ENCODE results near the gene WDR55. TPM values are rescaled to one million over a fixed set of nuclear protein-coding genes. Genes with fewer than 3 reads are reported as not detected.
"Not testable (repeated sequence)": the region's sequence is repeated elsewhere in the genome, so short reads cannot be mapped to it uniquely, and the experiment has no call there.

WDR55 gene, protein sequence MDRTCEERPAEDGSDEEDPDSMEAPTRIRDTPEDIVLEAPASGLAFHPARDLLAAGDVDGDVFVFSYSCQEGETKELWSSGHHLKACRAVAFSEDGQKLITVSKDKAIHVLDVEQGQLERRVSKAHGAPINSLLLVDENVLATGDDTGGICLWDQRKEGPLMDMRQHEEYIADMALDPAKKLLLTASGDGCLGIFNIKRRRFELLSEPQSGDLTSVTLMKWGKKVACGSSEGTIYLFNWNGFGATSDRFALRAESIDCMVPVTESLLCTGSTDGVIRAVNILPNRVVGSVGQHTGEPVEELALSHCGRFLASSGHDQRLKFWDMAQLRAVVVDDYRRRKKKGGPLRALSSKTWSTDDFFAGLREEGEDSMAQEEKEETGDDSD
- 47.5 TPM for total RNA-seq
- 10 to 100 TPM; 17.6 to 25.3 (median 19.9) TPM for polyA plus RNA-seq

DNA sequence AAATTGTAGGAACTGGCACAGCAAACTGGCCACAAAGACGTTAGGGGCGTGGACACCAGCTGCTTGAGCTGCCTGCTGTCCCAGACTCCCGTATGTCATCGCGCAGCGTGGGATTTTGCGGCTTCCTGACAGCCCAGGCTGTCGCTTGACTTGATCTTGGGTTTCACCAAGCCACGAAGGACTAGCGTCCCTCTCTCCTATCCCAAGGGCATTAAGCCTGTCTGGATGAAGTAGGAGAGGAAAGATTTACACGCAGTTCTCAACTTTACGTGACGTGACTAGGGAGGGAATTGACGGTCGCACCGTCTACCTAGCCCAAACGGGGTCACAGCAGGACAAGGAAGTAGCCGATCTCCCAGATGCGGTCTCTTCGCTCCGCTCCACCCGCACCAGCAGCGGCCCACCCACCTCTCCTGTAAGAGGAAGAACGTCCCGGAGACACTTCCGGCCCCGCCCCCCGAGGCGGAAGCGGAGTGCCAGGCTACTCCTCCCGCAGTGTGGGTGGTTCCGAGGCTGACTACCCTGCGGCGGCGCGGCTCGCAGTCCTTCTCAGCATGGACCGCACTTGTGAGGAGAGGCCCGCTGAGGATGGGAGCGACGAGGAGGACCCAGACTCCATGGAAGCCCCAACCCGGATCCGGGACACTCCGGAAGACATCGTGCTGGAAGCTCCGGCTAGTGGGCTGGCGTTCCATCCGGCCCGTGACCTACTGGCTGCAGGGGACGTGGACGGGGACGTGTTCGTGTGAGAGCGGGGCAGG lies at the start of gene WDR55:
Gene WDR55 (plus strand): TSS at position 546 of the 761 bp plus-strand sequence. CDS start 9 bp downstream, at position 555.
- peak within 1 kb of the TSS; percentile 96 to 99 (median 97) for H3K27ac Mint-ChIP-seq
- H3K4me1 Mint-ChIP-seq = peaks cover 5 to 47% (median 25%) of the 10 kb centered on the region in 4 donors
- no peaks in the 10 kb centered on the region for H3K27me3 Mint-ChIP-seq
- Histone ChIP-seq H3K9me3 (ENCODE audit: control insufficient read depth in 2 of 2, low read length in 2 of 2) (no peaks in the 10 kb centered on the region), H3K4me3 (ENCODE audit: low read depth, low read length) (peak within 1 kb of the TSS; percentile 98), H3K27me3 (ENCODE audit: control insufficient read depth, insufficient read depth, low read length) (no peaks in the 10 kb centered on the region), H3K4me1 (ENCODE audit: control insufficient read depth, insufficient read depth, low read length, poor library complexity, severe bottlenecking) (peaks cover 30% of the 10 kb centered on the region), H3K27ac (ENCODE audit: insufficient read depth, low read length, poor library complexity, severe bottlenecking) (peak within 1 kb of the TSS; percentile 97), H3K36me3 (ENCODE audit: control insufficient read depth, insufficient read depth, low read length) (peaks cover 57% of the 10 kb centered on the region)
- H3K36me3 Mint-ChIP-seq = peaks cover 50% of the 10 kb centered on the region
- ATAC-seq (ENCODE audit: low read depth in 2 of 2) (peak; percentile 95 to 97), DNase-seq (peak; percentile 92 to 97 (median 96))
- peak within 1 kb of the TSS; percentile 97 to 99 (median 98) for H3K4me3 Mint-ChIP-seq
- peaks cover 0 to 2% (median 0%) of the 10 kb centered on the region in 7 donors for H3K9me3 Mint-ChIP-seq

DNA sequence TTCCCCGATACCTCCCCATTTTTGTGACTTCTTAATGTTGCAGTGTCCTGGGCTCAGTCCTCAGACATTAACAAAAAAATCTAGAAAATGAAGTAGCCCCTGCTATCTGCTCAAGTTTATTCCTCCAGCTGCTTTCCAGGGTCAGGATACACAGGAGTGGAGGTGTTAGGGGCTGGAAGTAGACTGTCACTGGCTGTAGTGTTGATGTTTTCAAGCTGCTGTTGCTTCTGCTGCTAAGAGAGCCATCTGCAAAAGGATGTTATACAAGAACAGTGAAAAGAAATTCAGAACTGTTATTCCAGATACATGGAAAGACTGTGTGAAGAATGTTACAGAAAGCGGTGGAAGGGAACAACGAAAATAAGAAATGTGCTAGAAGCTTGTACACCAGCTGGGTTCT lies 42.4 kb upstream of the WDR55 start:
- Histone ChIP-seq H3K4me3 (ENCODE audit: low read depth, low read length) (no peak overlapping the region), H3K27me3 (ENCODE audit: control insufficient read depth, insufficient read depth, low read length) (peaks cover 3% of the 10 kb centered on the region), H3K9me3 (ENCODE audit: control insufficient read depth in 2 of 2, low read length in 2 of 2) (no peaks in the 10 kb centered on the region), H3K27ac (ENCODE audit: insufficient read depth, low read length, poor library complexity, severe bottlenecking) (no peak overlapping the region), H3K4me1 (ENCODE audit: control insufficient read depth, insufficient read depth, low read length, poor library complexity, severe bottlenecking) (no peaks in the 10 kb centered on the region), H3K36me3 (ENCODE audit: control insufficient read depth, insufficient read depth, low read length) (no peaks in the 10 kb centered on the region)
- DNase-seq = no peak
- peaks cover 41% of the 10 kb centered on the region for H3K27me3 Mint-ChIP-seq
- H3K4me3 Mint-ChIP-seq = no peak overlapping the region
- peaks cover 0 to 2% (median 0%) of the 10 kb centered on the region in 7 donors for H3K9me3 Mint-ChIP-seq
- H3K4me1 Mint-ChIP-seq = no peaks in the 10 kb centered on the region
- ATAC-seq (ENCODE audit: low read depth in 2 of 2) = no peak
- H3K36me3 Mint-ChIP-seq = no peaks in the 10 kb centered on the region
- no peak overlapping the region for H3K27ac Mint-ChIP-seq

DNA sequence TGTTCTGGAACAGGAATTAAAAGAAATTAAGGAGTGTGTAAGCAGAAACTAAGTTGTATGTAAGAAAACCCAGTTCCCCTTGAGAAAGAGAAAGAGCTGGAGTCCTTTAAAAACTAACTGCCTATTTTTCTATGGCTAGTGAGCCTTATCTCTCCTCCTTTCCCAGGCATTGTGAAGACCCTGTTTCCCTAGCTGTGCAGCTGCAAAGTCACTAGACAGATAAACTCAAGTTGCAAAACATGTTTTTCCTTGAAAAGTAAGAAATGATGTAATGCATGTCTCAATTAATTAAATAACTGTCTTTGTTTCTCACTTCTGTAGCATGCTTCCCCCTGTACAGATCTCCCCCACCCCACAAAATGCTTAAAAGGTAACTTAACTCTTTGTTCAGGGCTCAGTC lies 41.6 kb upstream of the WDR55 start:
- ATAC-seq (ENCODE audit: low read depth in 2 of 2); H3K9me3 ChIP-seq (ENCODE audit: control insufficient read depth in 2 of 2, low read length in 2 of 2); H3K4me1 ChIP-seq (ENCODE audit: control insufficient read depth, insufficient read depth, low read length, poor library complexity, severe bottlenecking); H3K4me3 ChIP-seq (ENCODE audit: low read depth, low read length); H3K4me1 Mint-ChIP-seq; DNase-seq; H3K36me3 ChIP-seq (ENCODE audit: control insufficient read depth, insufficient read depth, low read length); H3K27ac ChIP-seq (ENCODE audit: insufficient read depth, low read length, poor library complexity, severe bottlenecking); H3K9me3 Mint-ChIP-seq; H3K27me3 ChIP-seq (ENCODE audit: control insufficient read depth, insufficient read depth, low read length); H3K36me3 Mint-ChIP-seq; H3K4me3 Mint-ChIP-seq; H3K27ac Mint-ChIP-seq: not testable (repeated sequence)
- peaks cover 37% of the 10 kb centered on the region for H3K27me3 Mint-ChIP-seq

DNA sequence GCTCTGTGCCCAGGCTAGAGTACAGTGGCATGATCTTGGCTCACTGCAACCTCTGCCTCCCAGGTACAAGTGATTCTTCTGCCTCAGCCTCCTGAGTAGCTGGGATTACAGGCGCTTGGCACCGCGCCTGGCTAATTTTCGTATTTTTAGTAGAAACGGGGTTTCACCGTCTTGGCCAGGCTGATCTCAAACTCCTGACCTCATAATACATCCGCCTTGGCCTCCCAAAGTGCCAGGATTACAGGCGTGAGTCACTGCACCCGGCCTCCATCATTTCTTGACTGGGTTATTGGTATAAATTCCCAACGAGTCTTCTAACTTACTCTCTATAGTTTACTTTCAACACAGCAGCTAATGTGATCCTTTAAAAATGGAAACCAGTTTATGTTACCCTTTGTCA lies 39.8 kb upstream of the WDR55 start:
- H3K36me3 Mint-ChIP-seq; H3K4me1 Mint-ChIP-seq; H3K4me3 Mint-ChIP-seq; H3K27me3 ChIP-seq (ENCODE audit: control insufficient read depth, insufficient read depth, low read length); H3K9me3 ChIP-seq (ENCODE audit: control insufficient read depth in 2 of 2, low read length in 2 of 2); H3K4me3 ChIP-seq (ENCODE audit: low read depth, low read length); DNase-seq; H3K27ac ChIP-seq (ENCODE audit: insufficient read depth, low read length, poor library complexity, severe bottlenecking); H3K4me1 ChIP-seq (ENCODE audit: control insufficient read depth, insufficient read depth, low read length, poor library complexity, severe bottlenecking); H3K9me3 Mint-ChIP-seq; H3K36me3 ChIP-seq (ENCODE audit: control insufficient read depth, insufficient read depth, low read length); ATAC-seq (ENCODE audit: low read depth in 2 of 2); H3K27ac Mint-ChIP-seq: not testable (repeated sequence)
- H3K27me3 Mint-ChIP-seq = peaks cover 20% of the 10 kb centered on the region

DNA sequence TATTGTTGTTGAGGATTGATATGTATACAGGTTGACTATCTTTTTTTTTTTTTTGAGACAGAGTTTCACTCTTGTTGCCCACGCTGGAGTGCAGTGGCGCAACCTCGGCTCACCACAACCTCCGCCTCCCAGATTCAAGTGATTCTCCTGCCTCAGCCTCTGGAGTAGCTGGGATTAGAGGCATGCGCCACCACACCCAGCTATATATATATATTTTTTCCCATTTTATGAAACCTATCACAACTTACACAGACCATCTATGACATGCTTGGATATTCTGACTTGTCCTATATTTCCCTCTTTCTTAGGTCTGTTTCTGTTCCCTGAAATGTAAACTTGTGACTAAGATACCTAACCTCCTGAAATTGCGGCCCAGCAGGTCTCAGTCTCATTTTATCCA lies 36.7 kb upstream of the WDR55 start:
- ATAC-seq (ENCODE audit: low read depth in 2 of 2) (no peak), DNase-seq (no peak)
- Mint-ChIP-seq H3K4me1 (peaks cover 0 to 19% (median 10%) of the 10 kb centered on the region in 4 donors), H3K4me3 (no peak overlapping the region), H3K9me3 (peaks cover 0 to 8% (median 0%) of the 10 kb centered on the region in 7 donors), H3K27ac (no peak overlapping the region), H3K36me3 (no peaks in the 10 kb centered on the region), H3K27me3 (peaks cover 28% of the 10 kb centered on the region)
- Histone ChIP-seq H3K27ac (ENCODE audit: insufficient read depth, low read length, poor library complexity, severe bottlenecking) (no peak overlapping the region), H3K36me3 (ENCODE audit: control insufficient read depth, insufficient read depth, low read length) (no peaks in the 10 kb centered on the region), H3K4me1 (ENCODE audit: control insufficient read depth, insufficient read depth, low read length, poor library complexity, severe bottlenecking) (peaks cover 15% of the 10 kb centered on the region), H3K27me3 (ENCODE audit: control insufficient read depth, insufficient read depth, low read length) (peaks cover 7% of the 10 kb centered on the region), H3K4me3 (ENCODE audit: low read depth, low read length) (no peak overlapping the region), H3K9me3 (ENCODE audit: control insufficient read depth in 2 of 2, low read length in 2 of 2) (no peaks in the 10 kb centered on the region)

DNA sequence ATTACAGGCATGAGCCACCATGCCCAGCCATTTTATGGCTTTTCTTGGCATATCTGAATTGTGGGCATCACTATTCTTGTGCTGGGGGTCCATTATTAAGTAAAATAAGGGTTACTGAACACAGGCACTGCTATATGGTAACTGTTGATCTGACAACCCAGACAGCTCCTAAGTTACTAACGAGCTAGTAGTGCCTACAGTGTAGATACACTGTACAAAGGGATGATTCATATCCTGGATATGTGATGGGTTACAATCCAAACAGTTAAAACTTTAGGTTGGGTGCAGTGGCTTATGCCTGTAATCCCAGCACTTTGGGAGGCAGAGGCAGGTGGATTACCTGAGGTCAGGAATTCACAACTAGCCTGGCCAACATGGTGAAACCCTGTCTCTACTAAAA lies 36.0 kb upstream of the WDR55 start:
- no peak overlapping the region for H3K27ac ChIP-seq (ENCODE audit: insufficient read depth, low read length, poor library complexity, severe bottlenecking)
- no peak for ATAC-seq (ENCODE audit: low read depth in 2 of 2)
- H3K4me1 ChIP-seq (ENCODE audit: control insufficient read depth, insufficient read depth, low read length, poor library complexity, severe bottlenecking) = peaks cover 20% of the 10 kb centered on the region
- H3K27me3 Mint-ChIP-seq = peaks cover 32% of the 10 kb centered on the region
- H3K9me3 Mint-ChIP-seq = peaks cover 0 to 8% (median 0%) of the 10 kb centered on the region in 7 donors
- H3K4me3 Mint-ChIP-seq = no peak overlapping the region
- H3K36me3 Mint-ChIP-seq = no peaks in the 10 kb centered on the region
- peaks cover 3 to 24% (median 11%) of the 10 kb centered on the region in 4 donors for H3K4me1 Mint-ChIP-seq
- no peak for DNase-seq
- H3K36me3 ChIP-seq (ENCODE audit: control insufficient read depth, insufficient read depth, low read length) = no peaks in the 10 kb centered on the region
- no peak overlapping the region for H3K27ac Mint-ChIP-seq
- H3K4me3 ChIP-seq (ENCODE audit: low read depth, low read length) = no peak overlapping the region
- H3K27me3 ChIP-seq (ENCODE audit: control insufficient read depth, insufficient read depth, low read length) = peaks cover 8% of the 10 kb centered on the region
- H3K9me3 ChIP-seq (ENCODE audit: control insufficient read depth in 2 of 2, low read length in 2 of 2) = no peaks in the 10 kb centered on the region

DNA sequence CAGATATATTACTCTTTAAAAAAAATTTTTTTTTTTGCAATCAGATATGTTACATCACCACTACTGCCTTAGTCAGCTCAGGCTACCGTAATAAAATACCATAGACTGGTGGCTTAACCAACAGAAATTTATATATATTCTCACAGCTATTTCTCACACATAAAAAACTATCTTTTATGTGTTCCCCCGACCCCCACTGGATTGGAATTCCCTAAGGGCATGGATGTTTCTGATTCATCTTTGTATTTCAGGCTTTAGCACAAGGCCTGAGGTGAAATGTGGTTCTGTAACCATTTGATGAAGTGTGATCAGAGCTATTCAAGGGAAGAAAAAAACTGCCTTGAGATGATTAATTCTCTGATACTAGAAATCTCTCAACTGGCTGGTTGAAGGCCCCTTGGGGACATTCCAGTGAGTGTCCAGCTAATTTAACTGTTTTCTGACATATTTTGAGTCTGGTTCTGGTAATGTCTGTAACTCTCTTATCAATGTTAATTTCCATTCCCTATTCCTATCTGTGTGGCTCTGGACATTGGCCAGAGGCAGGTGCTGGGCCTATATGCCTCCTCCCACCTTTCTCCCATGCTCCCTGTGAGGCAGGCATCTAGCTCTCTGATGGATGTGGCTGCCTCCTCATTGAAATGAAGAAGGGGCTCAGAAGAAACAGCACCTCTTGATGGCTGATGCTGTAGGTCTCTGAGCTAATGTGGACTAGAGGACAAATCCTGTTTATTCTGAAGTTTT lies 34.2 kb upstream of the WDR55 start:
- Mint-ChIP-seq H3K4me3 (peak overlapping the region in 2 of 4 donors; percentile 82 to 85), H3K27ac (no peak overlapping the region), H3K4me1 (peaks cover 4 to 27% (median 13%) of the 10 kb centered on the region in 4 donors), H3K36me3 (no peaks in the 10 kb centered on the region), H3K9me3 (peaks cover 0 to 8% (median 0%) of the 10 kb centered on the region in 7 donors), H3K27me3 (peaks cover 30% of the 10 kb centered on the region)
- ATAC-seq (ENCODE audit: low read depth in 2 of 2) (no peak), DNase-seq (no peak)
- Histone ChIP-seq H3K27ac (ENCODE audit: insufficient read depth, low read length, poor library complexity, severe bottlenecking) (no peak overlapping the region), H3K36me3 (ENCODE audit: control insufficient read depth, insufficient read depth, low read length) (no peaks in the 10 kb centered on the region), H3K27me3 (ENCODE audit: control insufficient read depth, insufficient read depth, low read length) (peaks cover 10% of the 10 kb centered on the region), H3K4me3 (ENCODE audit: low read depth, low read length) (no peak overlapping the region), H3K9me3 (ENCODE audit: control insufficient read depth in 2 of 2, low read length in 2 of 2) (no peaks in the 10 kb centered on the region), H3K4me1 (ENCODE audit: control insufficient read depth, insufficient read depth, low read length, poor library complexity, severe bottlenecking) (peaks cover 20% of the 10 kb centered on the region)

All from CD4-positive, CD25-positive, alpha-beta regulatory T cell (primary cell).